IMR-90 (cell line): ENCODE data around the gene SEMA6D. TPM values are rescaled to one million over a fixed set of nuclear protein-coding genes. Genes with fewer than 3 reads are reported as not detected.

Experiments used
- ATAC-seq: fragments of 200-7000 bp; cut with Tn5 transposase; 2 replicates; pipeline ENCODE4 v1.9.1; 2020; ENCODE audit warnings: low read depth, mild to moderate bottlenecking, moderate library complexity
- BruUV-seq: library from RNA; stranded (reverse); fragments of 400-500 nt; replicated peaks from 2 replicates; lab custom pipeline; 2021; lab: Mats Ljungman, UMichigan
- CTCF ChIA-PET: fragments of 300-600 bp; formaldehyde crosslinking; extraction: SDS; loops from one replicate; lab custom pipeline; 2021; ENCODE audit warnings: antibody characterized with exemption; lab: Yijun Ruan, JAX
- POLR2A ChIA-PET: fragments of 300-600 bp; sonication (Branson Sonifier 250); formaldehyde crosslinking; loops from one replicate; lab custom pipeline; 2022; ENCODE audit warnings: antibody characterized with exemption; ENCODE audit not compliant: unreplicated experiment; lab: Charles Lee
- DNase-seq: peaks from one replicate; pipeline ENCODE4 v3.0.0; 2013
- H2AFZ ChIP-seq: replicated peaks from 2 replicates; pipeline ENCODE3; 2013; ENCODE audit warnings: low read length, mild to moderate bottlenecking; ENCODE audit not compliant: poor library complexity
- H2AK5ac ChIP-seq: 2 replicates; pipeline ENCODE4 v1.6.1; 2013; ENCODE audit warnings: low read depth, low read length, inconsistent platforms
- H2AK9ac ChIP-seq: replicated peaks from 2 replicates; pipeline ENCODE3; 2013; ENCODE audit warnings: mild to moderate bottlenecking, low read depth, low read length, moderate library complexity; ENCODE audit not compliant: poor library complexity
- H2BK120ac ChIP-seq: 2 replicates; pipeline ENCODE4 v1.6.1; 2013; ENCODE audit warnings: low read depth, low read length, inconsistent platforms
- H2BK15ac ChIP-seq: 3 replicates; pipeline ENCODE4 v1.6.1; 2013; ENCODE audit warnings: low read depth, low read length, inconsistent platforms
- H2BK20ac ChIP-seq: 2 replicates; pipeline ENCODE4 v1.6.1; 2013; ENCODE audit warnings: low read depth, mild to moderate bottlenecking, inconsistent platforms, low read length, moderate library complexity
- H2BK5ac ChIP-seq: 2 replicates; pipeline ENCODE4 v1.6.1; 2013; ENCODE audit warnings: mild to moderate bottlenecking, low read depth, low read length, inconsistent platforms; ENCODE audit not compliant: poor library complexity, severe bottlenecking
- H3K14ac ChIP-seq: replicated peaks from 2 replicates; pipeline ENCODE4 v1.6.1; 2013; ENCODE audit warnings: low read depth, low read length, inconsistent platforms
- H3K18ac ChIP-seq: 2 replicates; pipeline ENCODE4 v1.6.1; 2013; ENCODE audit warnings: low read depth, low read length, control low read depth
- H3K23ac ChIP-seq: 2 replicates; pipeline ENCODE4 v1.6.1; 2013; ENCODE audit warnings: low read depth, low read length, inconsistent platforms
- H3K27ac ChIP-seq: 2 replicates; pipeline ENCODE4 v1.5.1; 2013; ENCODE audit warnings: mild to moderate bottlenecking, control low read depth, low read length; ENCODE audit not compliant: insufficient read depth
- H3K27me3 ChIP-seq: 2 replicates; pipeline ENCODE4 v1.6.1; 2013; ENCODE audit warnings: low read length; ENCODE audit not compliant: control insufficient read depth, insufficient read depth
- H3K36me3 ChIP-seq: 2 replicates; pipeline ENCODE4 v1.6.1; 2013; ENCODE audit warnings: low read length, mixed read lengths; ENCODE audit not compliant: control insufficient read depth, insufficient read depth
- H3K4ac ChIP-seq: 2 replicates; pipeline ENCODE4 v1.6.1; 2013; ENCODE audit warnings: low read depth, low read length, inconsistent platforms
- H3K4me1 ChIP-seq: 2 replicates; pipeline ENCODE4 v1.6.1; 2013; ENCODE audit warnings: low read length, mixed read lengths; ENCODE audit not compliant: control insufficient read depth, insufficient read depth
- H3K4me2 ChIP-seq: 2 replicates; pipeline ENCODE4 v1.6.1; 2013; ENCODE audit warnings: low read depth, mild to moderate bottlenecking, control low read depth, low read length, moderate library complexity
- H3K4me3 ChIP-seq: 2 replicates; pipeline ENCODE4 v1.5.1; 2013; ENCODE audit warnings: low read depth, mild to moderate bottlenecking, control low read depth, low read length, moderate library complexity; ENCODE audit not compliant: insufficient read depth
- H3K56ac ChIP-seq: 2 replicates; pipeline ENCODE4 v1.6.1; 2013; ENCODE audit warnings: low read length, inconsistent platforms; ENCODE audit not compliant: insufficient read depth; ENCODE audit errors: extremely low read depth
- H3K79me1 ChIP-seq, 2 experiments: 2 replicates each; pipeline ENCODE4 v1.6.1; 2013; ENCODE audit warnings: low read length in 2 of 2, inconsistent platforms in 1 of 2, low read depth in 1 of 2
- H3K9ac ChIP-seq: 2 replicates; pipeline ENCODE4 v1.6.1; 2013; ENCODE audit warnings: low read depth, low read length, control low read depth
- H3K9me1 ChIP-seq: 2 replicates; pipeline ENCODE4 v1.6.1; 2013; ENCODE audit warnings: low read length, inconsistent platforms; ENCODE audit not compliant: insufficient read depth
- H3K9me3 ChIP-seq: 2 replicates; pipeline ENCODE4 v1.6.1; 2013; ENCODE audit warnings: low read length; ENCODE audit not compliant: control insufficient read depth, insufficient read depth
- H4K20me1 ChIP-seq: 2 replicates; pipeline ENCODE4 v1.6.1; 2013; ENCODE audit warnings: low read length, inconsistent platforms; ENCODE audit not compliant: insufficient read depth
- H4K5ac ChIP-seq: 2 replicates; pipeline ENCODE4 v1.6.1; 2013; ENCODE audit warnings: mild to moderate bottlenecking, low read depth, low read length, control low read depth
- H4K8ac ChIP-seq, 2 experiments: 2 replicates each; pipeline ENCODE4 v1.6.1; 2013; ENCODE audit warnings: low read depth in 2 of 2, low read length in 2 of 2, control low read depth in 1 of 2, inconsistent platforms in 1 of 2
- H4K91ac ChIP-seq: 2 replicates; pipeline ENCODE4 v1.6.1; 2013; ENCODE audit warnings: low read depth, low read length, inconsistent platforms; ENCODE audit not compliant: insufficient read depth
- CEBPB ChIP-seq: IDR thresholded peaks from 2 replicates; pipeline ENCODE4 v1.6.1; 2012; ENCODE audit warnings: low read depth, low read length, improper control_type of control experiment
- POLR2A ChIP-seq: IDR thresholded peaks from 2 replicates; pipeline ENCODE4 v1.6.1; 2012; ENCODE audit warnings: mild to moderate bottlenecking, low read depth, low read length
- RFX5 ChIP-seq: IDR thresholded peaks from 2 replicates; pipeline ENCODE4 v1.8.0; 2012; ENCODE audit warnings: low read depth, mild to moderate bottlenecking, low read length, moderate library complexity
- WGBS, 2 experiments: methylation state at CpG; one replicate each; pipeline versions ENCODE4 v1.1.5 to v1.1.7; 2013; ENCODE audit warnings: missing lambda C conversion rate in 2 of 2; ENCODE audit not compliant: insufficient read length in 1 of 2; ENCODE audit errors: extremely low coverage in 2 of 2; 5-methylcytosine and 5-hydroxymethylcytosine counted together
- dilution Hi-C: fragments of 300-500 bp; cut with HindIII; formaldehyde crosslinking; loops from one replicate; pipeline ENCODE4 v1.14.3; 2018; ENCODE audit warnings: low sequenced_read_pairs; ENCODE audit not compliant: unreplicated experiment
- in situ Hi-C: fragments of 300-500 bp; cut with MboI; formaldehyde crosslinking; loops from 3 replicates; pipeline ENCODE4 v1.14.3; 2019; ENCODE audit warnings: low sequenced_read_pairs, inconsistent platforms, mixed read lengths
- intact Hi-C: fragments of 100-400 bp; cut with micrococcal nuclease; formaldehyde crosslinking; loops from 2 replicates; pipeline ENCODE4 v1.10.0; 2022
- polyA plus RNA-seq, 3 experiments: library from polyadenylated mRNA; depleted of rRNA; stranded (reverse); fragments of >200 nt; gene quantifications; 2 replicates each; pipeline ENCODE4 v1.2.3, GENCODE V29; 2012; ENCODE audit warnings: low replicate concordance in 1 of 3
- total RNA-seq: library from RNA; depleted of rRNA; stranded (reverse); fragments of >200 nt; gene quantifications from 2 replicates; pipeline ENCODE4 v1.2.3, GENCODE V29; 2012
- TF ChIP-seq, protein P1 (sequence below): conservative IDR thresholded peaks from 2 replicates; pipeline ENCODE4 v1.5.1; 2012; ENCODE audit warnings: mild to moderate bottlenecking, low read depth, low read length, improper control_type of control experiment
- TF ChIP-seq, protein P2 (sequence below): fragments of 150-350 bp; IDR thresholded peaks from 2 replicates; pipeline ENCODE4 v1.6.1; 2016; ENCODE audit warnings: low read depth, mild to moderate bottlenecking, low read length, moderate library complexity, borderline replicate concordance

Gene SEMA6D
- total and polyA plus RNA-seq, 2 of the 4 experiments (the other 2 are of a cell fraction): 12.6 to 17.4 TPM

DNA sequence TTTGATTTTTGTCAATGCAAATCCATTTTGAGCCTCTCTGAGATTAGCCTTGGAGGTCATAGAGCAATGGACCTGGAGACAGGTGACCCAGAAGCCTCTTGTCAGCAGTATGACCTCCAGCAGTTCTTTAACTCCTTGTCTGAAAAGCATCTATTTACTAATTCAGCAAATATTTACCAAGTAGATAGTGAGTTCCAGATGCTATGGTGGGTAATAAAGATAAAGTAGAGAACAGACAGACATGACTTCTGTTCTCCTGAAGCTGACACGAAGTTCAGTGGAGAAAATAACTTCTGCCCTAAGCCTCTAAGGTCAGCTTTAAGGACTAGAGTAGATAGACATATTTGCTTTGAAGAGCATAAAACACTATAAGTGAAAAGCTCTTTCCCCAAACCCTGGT lies 26.6 kb downstream of the SEMA6D start:
- Histone ChIP-seq H3K56ac (no peak overlapping the region), H3K79me1 (peaks cover 5 to 45% of the 10 kb centered on the region in 2 experiments; a peak in 3 of 4 replicates), H3K23ac (no peak overlapping the region), H3K9me1 (0 out of 2 replicates have a peak, but pooled peaks cover 8% of the 10 kb centered on the region), H3K27ac (no peak overlapping the region), H3K9me3 (no peaks in the 10 kb centered on the region), H3K4ac (no peak overlapping the region), H3K18ac (no peak overlapping the region), H3K9ac (no peak overlapping the region), H4K91ac (no peak overlapping the region), H3K4me1 (no peaks in the 10 kb centered on the region; the same call in 1 of the 2 replicates), H2AFZ (no peak overlapping the region), H3K4me2 (no peak overlapping the region), H3K14ac (no peak overlapping the region), H2BK120ac (no peak overlapping the region), H2AK9ac (no peak overlapping the region), H4K20me1 (no peaks in the 10 kb centered on the region), H2BK15ac (no peak overlapping the region), H3K4me3 (no peak overlapping the region), H2AK5ac (no peak overlapping the region), H2BK20ac (no peak overlapping the region), H3K27me3 (no peaks in the 10 kb centered on the region), H4K8ac (no peak overlapping the region), H3K36me3 (peaks cover 9% of the 10 kb centered on the region), H2BK5ac (no peak overlapping the region), H4K5ac (no peak overlapping the region)
- ATAC-seq: no peak
- no CpG with 5 or more reads among the region's 1 CpG for WGBS, 2 experiments
- TF ChIP-seq POLR2A (no peak), RFX5 (no peak), CEBPB (no peak)
- TF ChIP-seq, protein P1, sequence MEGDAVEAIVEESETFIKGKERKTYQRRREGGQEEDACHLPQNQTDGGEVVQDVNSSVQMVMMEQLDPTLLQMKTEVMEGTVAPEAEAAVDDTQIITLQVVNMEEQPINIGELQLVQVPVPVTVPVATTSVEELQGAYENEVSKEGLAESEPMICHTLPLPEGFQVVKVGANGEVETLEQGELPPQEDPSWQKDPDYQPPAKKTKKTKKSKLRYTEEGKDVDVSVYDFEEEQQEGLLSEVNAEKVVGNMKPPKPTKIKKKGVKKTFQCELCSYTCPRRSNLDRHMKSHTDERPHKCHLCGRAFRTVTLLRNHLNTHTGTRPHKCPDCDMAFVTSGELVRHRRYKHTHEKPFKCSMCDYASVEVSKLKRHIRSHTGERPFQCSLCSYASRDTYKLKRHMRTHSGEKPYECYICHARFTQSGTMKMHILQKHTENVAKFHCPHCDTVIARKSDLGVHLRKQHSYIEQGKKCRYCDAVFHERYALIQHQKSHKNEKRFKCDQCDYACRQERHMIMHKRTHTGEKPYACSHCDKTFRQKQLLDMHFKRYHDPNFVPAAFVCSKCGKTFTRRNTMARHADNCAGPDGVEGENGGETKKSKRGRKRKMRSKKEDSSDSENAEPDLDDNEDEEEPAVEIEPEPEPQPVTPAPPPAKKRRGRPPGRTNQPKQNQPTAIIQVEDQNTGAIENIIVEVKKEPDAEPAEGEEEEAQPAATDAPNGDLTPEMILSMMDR: no peak
- TF ChIP-seq, protein P2, sequence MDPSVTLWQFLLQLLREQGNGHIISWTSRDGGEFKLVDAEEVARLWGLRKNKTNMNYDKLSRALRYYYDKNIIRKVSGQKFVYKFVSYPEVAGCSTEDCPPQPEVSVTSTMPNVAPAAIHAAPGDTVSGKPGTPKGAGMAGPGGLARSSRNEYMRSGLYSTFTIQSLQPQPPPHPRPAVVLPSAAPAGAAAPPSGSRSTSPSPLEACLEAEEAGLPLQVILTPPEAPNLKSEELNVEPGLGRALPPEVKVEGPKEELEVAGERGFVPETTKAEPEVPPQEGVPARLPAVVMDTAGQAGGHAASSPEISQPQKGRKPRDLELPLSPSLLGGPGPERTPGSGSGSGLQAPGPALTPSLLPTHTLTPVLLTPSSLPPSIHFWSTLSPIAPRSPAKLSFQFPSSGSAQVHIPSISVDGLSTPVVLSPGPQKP: no peak
- BruUV-seq: no TSS peak
- POLR2A ChIA-PET: no interaction called here
- in situ Hi-C loops (no loop called here), intact Hi-C loops (no loop called here), dilution Hi-C loops (no loop called here)
- CTCF ChIA-PET: no interaction called here
- no peak for DNase-seq
